ENCODE measurements around the gene RFT1. TPM values are rescaled to one million over a fixed set of nuclear protein-coding genes. Genes with fewer than 3 reads are reported as not detected.

RFT1 gene
- total RNA-seq, 3 donors from 2014 or later: 14.7 to 18.7 (median 15.2) TPM

DNA sequence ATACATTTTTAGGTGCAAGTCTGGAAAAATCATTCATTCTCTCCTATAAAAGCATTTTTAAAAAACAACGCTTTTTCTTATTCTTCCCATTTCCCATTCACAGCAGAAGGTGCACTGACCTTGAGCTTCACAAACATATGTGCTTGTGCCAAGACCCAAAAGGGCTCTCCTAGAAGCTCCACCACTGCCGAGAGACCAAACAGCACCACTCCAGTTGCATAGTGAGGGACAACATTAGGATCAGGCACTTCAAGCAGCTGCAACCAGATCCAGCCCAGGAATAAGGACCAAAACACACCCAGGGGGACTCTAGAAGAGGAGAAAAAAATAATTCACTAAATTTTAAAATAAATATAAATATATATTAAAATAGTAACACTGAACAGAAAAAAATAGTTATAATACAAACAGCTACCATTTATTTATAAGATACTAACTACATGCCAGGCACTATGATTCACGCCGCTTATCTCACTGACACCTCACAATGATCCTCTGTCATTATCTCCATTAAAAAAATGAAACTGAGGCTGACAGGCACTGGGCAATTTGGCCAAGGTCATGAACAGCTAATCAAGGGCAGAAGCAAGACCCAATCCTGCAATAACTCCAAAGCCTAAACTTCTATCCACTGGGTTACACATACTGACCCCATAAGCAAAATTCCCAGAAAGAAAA is 7.8 kb downstream of the RFT1 start:
- no peak for ATAC-seq
- Histone ChIP-seq H3K36me3 (ENCODE audit: low read depth) (no peaks in the 10 kb centered on the region), H3K9me3 (no peaks in the 10 kb centered on the region), H3K4me3 (no peak overlapping the region), H3K4me1 (ENCODE audit: low read depth) (no peaks in the 10 kb centered on the region)
- DNase-seq: no peak
- intact Hi-C loops (cut with DNase I, micrococcal nuclease): loop anchor here in 1 of 2 donors (5.0 kb wide), 1 partner anchor 65 kb away; no protein-coding TSS in a partner anchor
- TF ChIP-seq, protein P1, sequence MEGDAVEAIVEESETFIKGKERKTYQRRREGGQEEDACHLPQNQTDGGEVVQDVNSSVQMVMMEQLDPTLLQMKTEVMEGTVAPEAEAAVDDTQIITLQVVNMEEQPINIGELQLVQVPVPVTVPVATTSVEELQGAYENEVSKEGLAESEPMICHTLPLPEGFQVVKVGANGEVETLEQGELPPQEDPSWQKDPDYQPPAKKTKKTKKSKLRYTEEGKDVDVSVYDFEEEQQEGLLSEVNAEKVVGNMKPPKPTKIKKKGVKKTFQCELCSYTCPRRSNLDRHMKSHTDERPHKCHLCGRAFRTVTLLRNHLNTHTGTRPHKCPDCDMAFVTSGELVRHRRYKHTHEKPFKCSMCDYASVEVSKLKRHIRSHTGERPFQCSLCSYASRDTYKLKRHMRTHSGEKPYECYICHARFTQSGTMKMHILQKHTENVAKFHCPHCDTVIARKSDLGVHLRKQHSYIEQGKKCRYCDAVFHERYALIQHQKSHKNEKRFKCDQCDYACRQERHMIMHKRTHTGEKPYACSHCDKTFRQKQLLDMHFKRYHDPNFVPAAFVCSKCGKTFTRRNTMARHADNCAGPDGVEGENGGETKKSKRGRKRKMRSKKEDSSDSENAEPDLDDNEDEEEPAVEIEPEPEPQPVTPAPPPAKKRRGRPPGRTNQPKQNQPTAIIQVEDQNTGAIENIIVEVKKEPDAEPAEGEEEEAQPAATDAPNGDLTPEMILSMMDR (IDR thresholded peaks at IDR 0.05): no peak

DNA sequence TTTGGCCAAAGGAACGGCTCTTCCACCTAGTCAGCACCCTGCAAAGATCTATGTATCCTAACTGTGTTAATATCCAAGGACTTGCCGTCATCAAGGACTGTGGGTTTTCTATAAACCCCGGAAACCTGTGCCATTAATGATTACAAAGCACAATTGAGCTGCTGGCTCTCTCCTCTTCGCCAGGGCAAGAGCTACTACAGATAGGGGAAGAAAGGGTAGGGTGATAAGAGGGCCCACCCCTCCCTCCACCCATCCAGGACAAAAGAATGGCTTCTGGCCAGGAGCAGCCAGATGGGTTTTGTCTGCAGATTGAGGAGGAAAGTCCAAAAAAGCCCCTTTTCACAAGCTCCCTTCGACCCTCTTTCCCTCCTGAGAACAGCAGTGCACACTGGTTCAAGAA is 9.9 kb downstream of the RFT1 start:
- Histone ChIP-seq H3K4me1 (ENCODE audit: low read depth) (no peaks in the 10 kb centered on the region), H3K4me3 (no peak overlapping the region), H3K36me3 (ENCODE audit: low read depth) (no peaks in the 10 kb centered on the region), H3K9me3 (no peaks in the 10 kb centered on the region)
- TF ChIP-seq, protein P1 (IDR thresholded peaks at IDR 0.05): no peak
- no peak for ATAC-seq
- intact Hi-C loops (cut with DNase I, micrococcal nuclease): loop anchor here in 1 of 2 donors (5.0 kb wide), 1 partner anchor 67 kb away; no protein-coding TSS in a partner anchor
- no peak for DNase-seq

DNA sequence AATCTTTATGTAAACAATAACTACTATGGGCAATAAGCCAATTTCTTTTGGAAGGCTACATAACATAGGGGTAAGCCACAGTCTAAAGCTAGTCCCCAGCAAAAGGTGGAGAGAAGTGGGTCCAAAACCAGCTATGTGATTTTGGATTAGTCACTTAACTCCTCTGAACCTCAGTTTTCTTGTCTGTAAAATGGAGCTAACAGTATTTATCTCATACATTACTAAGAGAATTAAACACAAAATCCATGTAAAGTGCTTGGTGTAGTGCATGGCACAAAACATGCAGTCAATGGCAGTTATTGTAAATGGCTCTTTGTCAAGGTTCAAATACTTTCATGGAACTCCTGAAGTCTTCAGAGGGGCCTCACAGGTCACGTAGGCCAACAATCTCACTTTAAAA is 13.3 kb downstream of the RFT1 start:
- Histone ChIP-seq H3K9me3 (no peaks in the 10 kb centered on the region), H3K4me3 (no peak overlapping the region), H3K4me1 (ENCODE audit: low read depth) (no peaks in the 10 kb centered on the region), H3K36me3 (ENCODE audit: low read depth) (no peaks in the 10 kb centered on the region)
- intact Hi-C loops (cut with DNase I, micrococcal nuclease): no loop called here
- no peak for DNase-seq
- no peak for ATAC-seq
- TF ChIP-seq, protein P1 (IDR thresholded peaks at IDR 0.05): no peak

DNA sequence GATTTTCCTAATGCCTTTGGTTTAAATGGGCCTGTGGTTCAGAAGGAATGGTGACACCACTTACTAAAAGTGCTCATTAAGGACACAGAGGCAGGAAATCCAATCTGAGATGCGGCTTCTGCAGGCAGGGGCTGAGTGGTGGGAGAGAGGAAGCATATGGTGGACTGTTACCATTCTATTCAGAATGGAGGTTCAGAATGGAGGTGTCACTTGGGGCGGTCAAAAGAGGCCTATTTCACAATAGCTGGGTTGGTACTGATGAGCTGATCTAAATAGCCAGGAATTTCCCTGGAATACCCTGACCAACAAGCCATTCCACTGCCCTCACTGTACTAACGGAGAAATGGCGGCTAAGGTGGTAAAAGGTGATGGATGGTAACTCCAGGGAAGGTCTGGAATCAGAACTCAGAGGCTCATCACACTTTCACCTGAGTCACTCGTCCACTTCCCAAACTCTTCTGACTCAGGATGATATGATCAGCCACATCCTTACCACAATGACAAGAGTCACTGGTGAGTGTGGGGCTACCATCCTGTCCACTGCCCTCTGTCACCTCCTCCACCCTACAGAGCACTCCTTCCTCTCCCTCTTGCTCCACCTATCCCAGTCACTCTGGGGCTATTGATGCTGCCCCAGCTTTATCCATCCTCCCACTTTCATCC is 15.7 kb downstream of the RFT1 start:
- Histone ChIP-seq H3K36me3 (ENCODE audit: low read depth) (no peaks in the 10 kb centered on the region), H3K4me1 (ENCODE audit: low read depth) (no peaks in the 10 kb centered on the region), H3K4me3 (no peak overlapping the region), H3K9me3 (no peaks in the 10 kb centered on the region)
- TF ChIP-seq, protein P1 (IDR thresholded peaks at IDR 0.05): no peak
- ATAC-seq (peak; percentile 34), DNase-seq (no peak)
- intact Hi-C loops (cut with DNase I, micrococcal nuclease): loop anchor here (1.0 to 5.0 kb wide), 2 partner anchors 82 to 83 kb away; no protein-coding TSS in a partner anchor

DNA sequence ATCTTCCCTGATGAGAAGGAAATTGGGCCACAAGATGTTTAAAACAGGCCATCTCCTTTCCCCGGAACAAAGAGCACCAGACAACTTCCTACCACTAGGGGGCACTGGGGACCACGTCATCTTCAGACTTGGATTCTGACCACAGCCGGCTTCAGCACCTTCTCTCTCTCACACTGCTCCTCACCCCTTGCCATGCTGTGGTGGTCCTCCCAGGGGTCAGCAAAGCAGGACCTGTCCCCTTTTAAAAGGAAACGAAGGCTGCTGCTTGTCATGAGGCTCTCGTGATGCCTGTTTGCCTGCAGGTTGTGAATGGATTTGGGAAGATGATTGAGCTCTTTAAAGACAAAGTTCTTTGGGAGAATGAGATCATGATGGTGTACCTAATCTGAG is 16.2 kb downstream of the RFT1 start:
- TF ChIP-seq, protein P1 (IDR thresholded peaks at IDR 0.05): peak; percentile 75
- Histone ChIP-seq H3K4me1 (ENCODE audit: low read depth) (no peaks in the 10 kb centered on the region), H3K9me3 (no peaks in the 10 kb centered on the region), H3K36me3 (ENCODE audit: low read depth) (no peaks in the 10 kb centered on the region), H3K4me3 (no peak overlapping the region)
- peak; percentile 94 for ATAC-seq
- peak in 2 of 3 donors; percentile 80 to 95 for DNase-seq
- intact Hi-C loops (cut with DNase I, micrococcal nuclease): loop anchor here (1.0 to 5.0 kb wide), 2 partner anchors 82 to 83 kb away; no protein-coding TSS in a partner anchor
